OCI-LY7 (cell line): ENCODE results near the gene NACC1.

ENCODE experiments used
- EZH2phosphoT487 ChIP-seq: fragments of 200-600 bp; sonication (generic); IDR thresholded peaks from 2 replicates; pipeline ENCODE4 v1.6.1; 2018; ENCODE audit warnings: low read depth, borderline replicate concordance, mild to moderate bottlenecking, mixed run types, antibody characterized with exemption, low read length, moderate library complexity, mixed read lengths
- TF ChIP-seq, protein P1 (sequence below): fragments of 200-600 bp; sonication (generic); conservative IDR thresholded peaks from 2 replicates; pipeline ENCODE4 v1.5.1; 2014; ENCODE audit warnings: mild to moderate bottlenecking, antibody characterized with exemption, low read length, moderate library complexity, mixed read lengths

DNA sequence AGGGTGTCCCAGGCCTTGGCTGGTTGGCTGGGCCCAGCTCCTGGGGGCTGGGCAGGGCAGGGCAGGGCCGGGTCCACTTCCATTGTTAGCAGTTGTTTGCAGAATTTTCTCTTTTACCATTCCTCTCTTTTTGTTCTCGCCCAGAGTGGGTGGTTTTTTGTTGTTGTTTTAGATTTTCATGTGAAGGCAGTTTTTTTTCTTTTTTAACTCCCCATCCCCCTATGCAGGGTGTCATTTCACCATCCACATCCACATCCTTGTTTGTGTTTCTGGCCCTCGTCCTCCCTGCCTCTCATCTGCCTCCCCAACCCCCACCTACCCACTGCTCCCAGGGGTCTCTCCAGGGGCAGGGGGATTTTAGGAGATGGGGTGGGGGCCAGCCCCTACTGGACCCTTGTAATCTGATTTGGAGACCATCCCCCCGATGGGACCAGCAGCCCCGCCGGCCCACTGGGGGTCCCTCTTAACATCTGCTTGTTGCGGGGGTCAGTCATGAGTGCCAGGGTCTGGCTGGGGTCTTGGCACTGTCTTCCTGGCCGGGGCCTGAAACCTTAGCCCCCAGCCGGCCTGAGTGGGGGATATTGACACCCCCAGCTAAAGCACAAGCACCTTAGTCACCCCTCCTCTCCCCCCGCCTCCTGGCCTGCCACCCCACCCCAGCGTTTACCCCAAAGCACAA lies 21.7 kb downstream of the NACC1 start:
- TF ChIP-seq, protein P1, sequence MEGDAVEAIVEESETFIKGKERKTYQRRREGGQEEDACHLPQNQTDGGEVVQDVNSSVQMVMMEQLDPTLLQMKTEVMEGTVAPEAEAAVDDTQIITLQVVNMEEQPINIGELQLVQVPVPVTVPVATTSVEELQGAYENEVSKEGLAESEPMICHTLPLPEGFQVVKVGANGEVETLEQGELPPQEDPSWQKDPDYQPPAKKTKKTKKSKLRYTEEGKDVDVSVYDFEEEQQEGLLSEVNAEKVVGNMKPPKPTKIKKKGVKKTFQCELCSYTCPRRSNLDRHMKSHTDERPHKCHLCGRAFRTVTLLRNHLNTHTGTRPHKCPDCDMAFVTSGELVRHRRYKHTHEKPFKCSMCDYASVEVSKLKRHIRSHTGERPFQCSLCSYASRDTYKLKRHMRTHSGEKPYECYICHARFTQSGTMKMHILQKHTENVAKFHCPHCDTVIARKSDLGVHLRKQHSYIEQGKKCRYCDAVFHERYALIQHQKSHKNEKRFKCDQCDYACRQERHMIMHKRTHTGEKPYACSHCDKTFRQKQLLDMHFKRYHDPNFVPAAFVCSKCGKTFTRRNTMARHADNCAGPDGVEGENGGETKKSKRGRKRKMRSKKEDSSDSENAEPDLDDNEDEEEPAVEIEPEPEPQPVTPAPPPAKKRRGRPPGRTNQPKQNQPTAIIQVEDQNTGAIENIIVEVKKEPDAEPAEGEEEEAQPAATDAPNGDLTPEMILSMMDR, result no peak
- TF ChIP-seq EZH2phosphoT487, result no peak
